ENCODE data around the gene DHX8. TPM values are rescaled to one million over a fixed set of nuclear protein-coding genes. Genes with fewer than 3 reads are reported as not detected.

Gene DHX8
- total and polyA plus RNA-seq, 2 donors (not counting 3 experiments of a cell fraction or from before 2014, with no cell fraction given): 34.9 to 65.6 TPM

DNA sequence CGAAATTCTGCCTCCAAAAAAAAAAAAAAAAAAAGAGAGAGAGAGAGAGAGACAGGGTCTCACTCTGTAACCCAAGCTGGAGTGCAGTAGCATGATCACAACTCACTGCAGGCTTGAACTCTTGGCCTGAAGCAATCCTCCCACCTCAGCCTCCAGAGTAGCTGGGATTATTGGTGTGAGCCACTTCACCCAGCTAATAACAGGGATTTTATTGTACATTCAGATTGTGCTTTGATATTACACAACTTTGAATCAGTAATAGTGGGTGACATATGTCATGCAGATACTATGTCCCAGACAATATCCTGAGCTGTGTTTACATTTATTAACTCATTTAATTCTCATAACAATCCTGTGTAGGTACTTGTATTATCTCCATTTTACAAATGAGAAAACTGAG, 19.7 kb upstream of the DHX8 start:
- CTCF ChIA-PET: interaction anchor here (1.1 to 1.7 kb wide), 2 partner anchors 19 to 20 kb away, joined by 3 to 12 read pairs; partner anchors contain the start of gene DHX8
- DNase-seq (ENCODE audit: low read depth, low spot score) (no peak), FAIRE-seq (no peak)
- intact Hi-C loops (cut with micrococcal nuclease): no loop called here
- Histone ChIP-seq H3K4me3 (replicated peaks in 1 of 3; ENCODE audit: insufficient read depth in 1 of 3, low read depth in 1 of 3, low read length in 3 of 3) (no peak overlapping the region), H3K9me1 (replicated peaks; ENCODE audit: control insufficient read depth, extremely low read depth, insufficient read depth, low read length) (no peaks in the 10 kb centered on the region), H3K4me2 (ENCODE audit: insufficient read depth, low read length) (no peak overlapping the region), H3K9me3 (replicated peaks; ENCODE audit: control insufficient read depth, insufficient read depth, low read length) (no peaks in the 10 kb centered on the region), H2AFZ (ENCODE audit: low read depth, low read length) (no peak overlapping the region), H3K27ac (ENCODE audit: insufficient read depth, low read depth, low read length) (no peak overlapping the region), H3K27me3 (ENCODE audit: control insufficient read depth in 2 of 2, insufficient read depth in 2 of 2, low read length in 2 of 2) (peaks cover 2 to 12% of the 10 kb centered on the region in 2 experiments), H3K79me2 (ENCODE audit: control insufficient read depth, insufficient read depth, low read length) (no peaks in the 10 kb centered on the region), H3K9ac (replicated peaks; ENCODE audit: extremely low read depth, insufficient read depth, low read length) (no peak overlapping the region), H4K20me1 (replicated peaks; ENCODE audit: control insufficient read depth, extremely low read depth, insufficient read depth, low read length) (no peaks in the 10 kb centered on the region), H3K36me3 (ENCODE audit: control insufficient read depth in 2 of 2, extremely low read depth in 1 of 2, insufficient read depth in 2 of 2, low read length in 2 of 2) (no peaks in the 10 kb centered on the region), H3K4me1 (ENCODE audit: control insufficient read depth, extremely low read depth, insufficient read depth, low read length) (no peaks in the 10 kb centered on the region)
- POLR2A ChIA-PET: no interaction called here
- TF ChIP-seq EZH2 (IDR thresholded peaks at IDR 0.05; ENCODE audit: borderline replicate concordance, low read depth, low read length, severe bottlenecking) (no peak), JUN (IDR thresholded peaks at IDR 0.05; ENCODE audit: borderline replicate concordance, insufficient read depth, insufficient read length, low read depth) (no peak), POLR2A (IDR thresholded peaks at IDR 0.05; ENCODE audit: low read depth, low read length) (no peak), MYC (IDR thresholded peaks at IDR 0.05; ENCODE audit: low read depth, low read length) (no peak), POLR2AphosphoS5 (IDR thresholded peaks at IDR 0.05; ENCODE audit: insufficient read depth, low read depth, low read length) (no peak), GATA2 (IDR thresholded peaks at IDR 0.05; ENCODE audit: insufficient read depth, insufficient read length, low read depth, low read length) (no peak), CTCF (IDR thresholded peaks at IDR 0.05; ENCODE audit: extremely low read depth in 1 of 2, insufficient read depth in 1 of 2, low read depth in 1 of 2, low read length in 2 of 2) (no peak)
- no TSS peak for BruUV-seq (replicated peaks)
- dilution Hi-C loops (cut with MboI; ENCODE audit: extremely low pct_ligation_motif_present, low sequenced_read_pairs): no loop called here
